Trophoblast cell (in vitro differentiated cells and primary cell): Measurements from ENCODE around the gene TANGO6.
"Not testable (repeated sequence)": the region's sequence is repeated elsewhere in the genome, so short reads cannot be mapped to it uniquely, and the experiment has no call there.

ENCODE experiments used
- DNase-seq, 2 donors: peaks; one replicate each; pipeline ENCODE4 v3.0.0-alpha.2; 2016
- H2AFZ ChIP-seq: 2 replicates; pipeline ENCODE4 v1.6.1; 2013; ENCODE audit warnings: low read length, moderate library complexity, mild to moderate bottlenecking; ENCODE audit not compliant: insufficient read depth, poor library complexity
- H2AK5ac ChIP-seq: 2 replicates; pipeline ENCODE4 v1.6.1; 2013; ENCODE audit warnings: mild to moderate bottlenecking, low read length
- H2BK120ac ChIP-seq: 2 replicates; pipeline ENCODE4 v1.6.1; 2013; ENCODE audit warnings: low read length, mild to moderate bottlenecking, moderate library complexity; ENCODE audit not compliant: insufficient read depth, poor library complexity
- H2BK12ac ChIP-seq: 2 replicates; pipeline ENCODE4 v1.6.1; 2013; ENCODE audit warnings: mild to moderate bottlenecking, low read length, moderate library complexity
- H2BK5ac ChIP-seq: 2 replicates; pipeline ENCODE4 v1.6.1; 2013; ENCODE audit warnings: low read length, low read depth, moderate library complexity, mild to moderate bottlenecking; ENCODE audit not compliant: poor library complexity
- H3K14ac ChIP-seq: 2 replicates; pipeline ENCODE4 v1.6.1; 2013; ENCODE audit warnings: mild to moderate bottlenecking, low read length
- H3K18ac ChIP-seq: 2 replicates; pipeline ENCODE4 v1.6.1; 2013; ENCODE audit warnings: mild to moderate bottlenecking, low read length
- H3K23ac ChIP-seq: 2 replicates; pipeline ENCODE4 v1.6.1; 2013; ENCODE audit warnings: low read length
- H3K27ac ChIP-seq: 2 replicates; pipeline ENCODE4 v1.5.1; 2013; ENCODE audit warnings: low read depth, mild to moderate bottlenecking, inconsistent platforms, low read length, moderate library complexity
- H3K27me3 ChIP-seq: 2 replicates; pipeline ENCODE4 v1.6.1; 2013; ENCODE audit warnings: inconsistent platforms, mild to moderate bottlenecking, low read length, moderate library complexity; ENCODE audit not compliant: insufficient read depth
- H3K36me3 ChIP-seq, 2 experiments: 1 replicate in 1 of 2; 2 replicates in 1 of 2; pipeline ENCODE4 v1.6.1; 2013; ENCODE audit warnings: low read length in 2 of 2, mild to moderate bottlenecking in 2 of 2, moderate library complexity in 1 of 2; ENCODE audit not compliant: insufficient read depth in 2 of 2, control insufficient read depth in 1 of 2
- H3K4ac ChIP-seq: 2 replicates; pipeline ENCODE4 v1.6.1; 2013; ENCODE audit warnings: low read depth, mild to moderate bottlenecking, low read length, moderate library complexity
- H3K4me1 ChIP-seq, 2 experiments: 1 replicate in 1 of 2; 2 replicates in 1 of 2; pipeline ENCODE4 v1.6.1; 2013; ENCODE audit warnings: low read length in 2 of 2, mild to moderate bottlenecking in 2 of 2, moderate library complexity in 1 of 2; ENCODE audit not compliant: insufficient read depth in 2 of 2, control insufficient read depth in 1 of 2
- H3K4me2 ChIP-seq: 2 replicates; pipeline ENCODE4 v1.6.1; 2013; ENCODE audit warnings: inconsistent platforms, mild to moderate bottlenecking, low read length, moderate library complexity
- H3K4me3 ChIP-seq: 2 replicates; pipeline ENCODE4 v1.5.1; 2013; ENCODE audit warnings: mild to moderate bottlenecking, low read depth, low read length, inconsistent platforms
- H3K79me1 ChIP-seq: one replicate; pipeline ENCODE4 v1.6.1; 2013; ENCODE audit warnings: low read length
- H3K79me2 ChIP-seq: 2 replicates; pipeline ENCODE4 v1.6.1; 2013; ENCODE audit warnings: low read length, mild to moderate bottlenecking; ENCODE audit not compliant: control insufficient read depth, insufficient read depth, poor library complexity
- H3K9ac ChIP-seq: 2 replicates; pipeline ENCODE4 v1.6.1; 2013; ENCODE audit warnings: mild to moderate bottlenecking, low read length
- H3K9me3 ChIP-seq: 2 replicates; pipeline ENCODE4 v1.6.1; 2013; ENCODE audit warnings: low read depth, mild to moderate bottlenecking, control low read depth, inconsistent platforms, low read length; ENCODE audit not compliant: insufficient read depth
- H4K12ac ChIP-seq: 2 replicates; pipeline ENCODE4 v1.6.1; 2013; ENCODE audit warnings: low read depth, mild to moderate bottlenecking, low read length, moderate library complexity
- H4K8ac ChIP-seq: 2 replicates; pipeline ENCODE4 v1.6.1; 2013; ENCODE audit warnings: low read depth, mild to moderate bottlenecking, low read length, moderate library complexity
- H4K91ac ChIP-seq: one replicate; pipeline ENCODE4 v1.6.1; 2013; ENCODE audit warnings: low read depth, mild to moderate bottlenecking, low read length, moderate library complexity
- WGBS: extraction: QIAGEN DNeasy Blood & Tissue Kit; methylation state at CpG from one replicate; pipeline ENCODE4 v1.1.7; 2013; ENCODE audit warnings: missing lambda C conversion rate; ENCODE audit not compliant: insufficient read length, insufficient coverage; ENCODE audit errors: extremely low coverage; 5-methylcytosine and 5-hydroxymethylcytosine counted together

TANGO6 gene

DNA sequence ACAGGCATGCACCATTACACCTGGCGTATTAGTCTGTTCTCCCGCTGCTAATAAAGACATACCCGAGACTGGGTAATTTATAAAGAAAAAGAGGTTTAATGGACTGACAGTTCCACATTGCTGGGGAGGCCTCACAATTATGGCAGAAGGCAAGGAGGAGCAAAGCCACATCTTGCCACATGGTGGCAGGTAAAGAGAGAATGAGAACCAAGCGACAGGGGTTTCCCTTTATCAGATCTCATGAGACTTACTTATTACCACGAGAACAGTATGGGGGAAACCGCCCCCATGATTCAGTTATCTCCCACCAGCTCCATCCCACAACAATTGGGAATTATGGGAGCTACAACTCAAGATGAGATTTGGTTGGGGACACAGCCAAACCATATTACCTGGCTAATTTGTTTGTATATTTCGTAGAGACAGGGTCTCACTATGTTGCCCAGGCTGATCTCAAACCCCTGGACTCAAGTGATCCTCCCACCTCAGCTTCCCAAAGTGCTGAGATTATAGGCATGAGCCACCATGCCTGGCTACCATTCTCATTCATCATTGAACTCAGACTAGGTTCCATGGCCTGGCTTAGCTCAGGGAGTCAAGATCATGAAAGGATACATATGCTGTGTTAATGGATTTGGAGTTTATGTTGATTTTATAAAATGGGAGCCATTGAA is 147.0 kb downstream of the TANGO6 start:
- H3K4me2 ChIP-seq, H3K4me1 ChIP-seq, H2BK120ac ChIP-seq, H4K12ac ChIP-seq, H3K9ac ChIP-seq, H2AFZ ChIP-seq, H3K14ac ChIP-seq, H3K27ac ChIP-seq, H4K91ac ChIP-seq, H3K18ac ChIP-seq, H3K27me3 ChIP-seq, H2BK5ac ChIP-seq, H3K9me3 ChIP-seq, H4K8ac ChIP-seq, H3K23ac ChIP-seq, H2BK12ac ChIP-seq, H2AK5ac ChIP-seq, H3K36me3 ChIP-seq, H3K79me1 ChIP-seq, H3K79me2 ChIP-seq, H3K4ac ChIP-seq, H3K4me3 ChIP-seq: not testable (repeated sequence)
- WGBS: no CpG with 5 or more reads among the region's 7 CpGs
- peak in 1 of 2 donors; percentile 14 for DNase-seq

DNA sequence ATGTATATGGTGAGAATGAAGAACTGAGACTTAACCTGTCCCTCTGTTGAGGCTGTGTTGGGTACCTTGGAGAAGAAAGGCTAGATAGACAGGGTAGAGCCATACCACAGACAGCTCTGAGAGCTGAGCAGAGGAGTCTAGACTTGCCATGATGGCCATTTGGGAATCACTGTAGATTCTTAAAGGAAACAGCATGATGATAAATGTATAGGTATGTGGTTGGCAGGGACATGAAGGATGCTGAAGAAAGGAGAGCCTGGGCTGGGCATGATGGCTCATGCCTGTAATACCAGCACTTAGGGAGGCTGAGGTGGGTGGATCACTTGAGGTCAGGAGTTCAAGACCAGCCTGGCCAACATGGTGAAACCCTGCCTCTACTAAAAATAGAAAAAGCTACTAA is 147.7 kb downstream of the TANGO6 start:
- no peak overlapping the region for H4K91ac ChIP-seq
- no peak overlapping the region for H3K9ac ChIP-seq
- H2BK5ac ChIP-seq: no peak overlapping the region
- H3K4me3 ChIP-seq: no peak overlapping the region
- peaks cover 0 to 7% of the 10 kb centered on the region in 2 experiments for H3K4me1 ChIP-seq
- H3K4ac ChIP-seq: no peak overlapping the region
- no peak overlapping the region for H3K14ac ChIP-seq
- no peak overlapping the region for H3K23ac ChIP-seq
- DNase-seq: no peak
- H2AK5ac ChIP-seq: no peak overlapping the region
- no peaks in the 10 kb centered on the region for H3K79me2 ChIP-seq
- H4K12ac ChIP-seq: no peak overlapping the region
- no peak overlapping the region for H3K18ac ChIP-seq
- no peaks in the 10 kb centered on the region for H3K79me1 ChIP-seq
- no peak overlapping the region for H2BK120ac ChIP-seq
- no peak overlapping the region for H4K8ac ChIP-seq
- H3K27ac ChIP-seq: no peak overlapping the region
- no peak overlapping the region for H2AFZ ChIP-seq
- no peak overlapping the region for H3K4me2 ChIP-seq
- no peak overlapping the region for H2BK12ac ChIP-seq
- no peaks in the 10 kb centered on the region for H3K9me3 ChIP-seq
- no peaks in the 10 kb centered on the region for H3K27me3 ChIP-seq
- no peaks in the 10 kb centered on the region for H3K36me3 ChIP-seq

DNA sequence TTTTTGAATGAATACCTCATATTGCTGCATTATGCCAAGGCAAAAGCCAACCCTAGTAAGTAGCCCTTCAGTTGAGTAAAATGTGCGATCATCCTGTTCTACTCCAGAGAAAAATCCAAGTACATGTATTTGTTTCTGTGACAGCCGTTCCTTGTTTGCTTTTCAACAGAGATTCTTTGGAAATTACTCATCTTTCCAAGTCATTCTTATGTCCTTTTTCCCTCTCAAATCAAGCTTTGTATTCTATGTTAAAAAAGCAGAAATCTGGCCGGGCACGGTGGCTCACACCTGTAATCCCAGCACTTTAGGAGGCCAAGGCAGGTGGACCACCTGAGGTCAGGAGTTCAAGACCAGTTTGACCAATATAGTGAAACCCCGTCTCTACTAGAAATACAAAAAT is 149.2 kb downstream of the TANGO6 start:
- no peak overlapping the region for H3K4ac ChIP-seq
- no peak overlapping the region for H4K8ac ChIP-seq
- H3K27ac ChIP-seq: no peak overlapping the region
- H2AFZ ChIP-seq: no peak overlapping the region
- no peaks in the 10 kb centered on the region for H3K27me3 ChIP-seq
- H4K91ac ChIP-seq: no peak overlapping the region
- H2BK12ac ChIP-seq: no peak overlapping the region
- WGBS: no CpG with 5 or more reads among the region's 5 CpGs
- H2BK120ac ChIP-seq: peak overlapping the region; percentile 43
- H3K79me2 ChIP-seq: no peaks in the 10 kb centered on the region
- H3K36me3 ChIP-seq: no peaks in the 10 kb centered on the region
- no peak overlapping the region for H3K14ac ChIP-seq
- H3K4me3 ChIP-seq: no peak overlapping the region
- peaks cover 2 to 13% of the 10 kb centered on the region in 2 experiments for H3K4me1 ChIP-seq
- H4K12ac ChIP-seq: no peak overlapping the region
- H2AK5ac ChIP-seq: no peak overlapping the region
- no peak overlapping the region for H3K18ac ChIP-seq
- no peak overlapping the region for H3K9ac ChIP-seq
- H3K4me2 ChIP-seq: no peak overlapping the region
- H2BK5ac ChIP-seq: no peak overlapping the region
- no peaks in the 10 kb centered on the region for H3K9me3 ChIP-seq
- no peak overlapping the region for H3K23ac ChIP-seq
- DNase-seq: peak in 1 of 2 donors; percentile 53
- H3K79me1 ChIP-seq: peaks cover 3% of the 10 kb centered on the region

DNA sequence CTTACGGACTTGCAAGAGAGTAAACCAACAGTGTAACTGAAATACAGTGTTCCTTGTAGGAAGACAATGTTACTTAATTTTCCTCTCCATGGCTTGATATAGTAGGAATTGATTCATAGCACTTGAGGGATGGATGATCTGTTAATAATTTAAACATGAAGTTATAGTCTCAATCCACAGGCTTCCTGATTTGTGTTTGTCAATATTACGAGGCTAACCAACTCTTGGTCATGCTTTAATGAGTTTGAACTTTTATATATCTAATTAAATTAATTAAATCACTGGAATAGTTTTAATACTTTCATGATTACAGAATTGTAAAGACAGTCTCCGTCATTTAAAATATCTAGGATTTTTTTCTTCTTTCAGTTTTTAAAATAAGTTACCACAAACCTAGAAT is 150.1 kb downstream of the TANGO6 start:
- Histone ChIP-seq H4K12ac (no peak overlapping the region), H3K27ac (no peak overlapping the region), H3K4me1 (peaks cover 2 to 16% of the 10 kb centered on the region in 2 experiments), H4K91ac (no peak overlapping the region), H4K8ac (no peak overlapping the region), H2AFZ (no peak overlapping the region), H3K18ac (no peak overlapping the region), H3K27me3 (no peaks in the 10 kb centered on the region), H2BK5ac (no peak overlapping the region), H3K4ac (no peak overlapping the region), H3K9ac (no peak overlapping the region), H3K4me2 (no peak overlapping the region), H3K14ac (no peak overlapping the region), H2BK12ac (no peak overlapping the region), H2BK120ac (no peak overlapping the region), H3K23ac (no peak overlapping the region), H3K79me1 (peaks cover 6% of the 10 kb centered on the region), H3K4me3 (no peak overlapping the region), H3K36me3 (no peaks in the 10 kb centered on the region), H3K9me3 (no peaks in the 10 kb centered on the region), H2AK5ac (no peak overlapping the region), H3K79me2 (no peaks in the 10 kb centered on the region)
- DNase-seq: no peak
- WGBS: no CpG with 5 or more reads among the region's 3 CpGs
